Fibroblast of peridontal ligament (primary cell): Measurements from ENCODE around the gene TBC1D8.

ENCODE experiments used
- DNase-seq: peaks from one replicate; pipeline ENCODE4 v3.0.0-alpha.2; 2010; ENCODE audit errors: extremely low read depth

TBC1D8 gene

DNA sequence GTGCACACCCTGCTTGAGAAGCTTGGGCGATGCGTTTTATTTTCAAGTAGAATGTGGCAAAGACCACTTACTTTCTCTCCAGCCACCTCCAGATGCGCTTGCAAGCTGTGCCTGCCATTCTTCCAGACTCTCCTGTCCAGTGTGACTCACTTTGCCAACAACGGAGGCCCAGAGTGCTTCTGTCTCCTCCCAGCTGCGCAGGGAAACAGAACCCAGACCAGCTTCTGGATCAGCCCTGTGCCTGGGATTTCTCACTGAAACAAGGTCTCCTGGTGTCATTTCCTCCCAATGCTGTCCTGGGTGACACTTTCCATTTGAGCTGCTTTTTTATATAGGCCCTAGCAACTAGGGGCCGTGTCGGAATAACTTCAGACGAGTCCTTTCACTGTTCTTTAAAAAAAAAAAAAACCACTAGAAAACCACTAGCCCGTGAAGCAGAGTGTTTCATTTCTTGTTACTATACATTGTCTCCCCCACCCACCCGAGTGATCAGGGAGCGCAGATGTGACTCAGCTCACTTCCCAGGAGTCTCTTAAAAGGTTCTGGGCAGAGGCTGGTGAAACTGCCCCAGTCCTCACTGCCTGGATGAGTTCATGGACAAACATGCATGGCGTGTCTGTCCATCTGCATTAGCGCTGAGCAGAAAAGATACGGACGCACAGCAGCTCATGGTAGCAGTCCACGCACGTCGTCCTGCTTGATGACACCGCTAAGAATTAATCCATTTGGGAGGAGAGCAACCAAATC lies 174.4 kb downstream of the TBC1D8 start:
- peak; percentile 14 for DNase-seq

DNA sequence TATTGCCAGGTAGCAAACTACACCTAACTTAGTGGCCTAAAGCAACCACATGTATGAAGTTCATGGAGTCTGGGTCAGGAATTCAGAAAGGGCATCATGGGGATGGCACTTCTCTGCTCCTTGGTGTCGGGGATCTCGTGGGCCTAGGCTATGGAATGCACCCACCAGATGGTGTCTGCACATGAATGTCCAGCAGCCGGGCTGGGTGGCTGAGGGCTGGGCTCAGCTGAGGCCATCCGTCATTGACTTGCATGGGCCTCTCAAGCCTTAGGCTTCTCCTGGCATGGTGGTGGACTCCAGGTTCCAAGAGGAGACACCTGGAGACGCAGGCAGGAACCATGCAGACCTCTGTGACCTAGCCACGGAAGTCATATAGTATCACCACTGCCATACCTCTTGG lies 175.1 kb downstream of the TBC1D8 start:
- no peak for DNase-seq

DNA sequence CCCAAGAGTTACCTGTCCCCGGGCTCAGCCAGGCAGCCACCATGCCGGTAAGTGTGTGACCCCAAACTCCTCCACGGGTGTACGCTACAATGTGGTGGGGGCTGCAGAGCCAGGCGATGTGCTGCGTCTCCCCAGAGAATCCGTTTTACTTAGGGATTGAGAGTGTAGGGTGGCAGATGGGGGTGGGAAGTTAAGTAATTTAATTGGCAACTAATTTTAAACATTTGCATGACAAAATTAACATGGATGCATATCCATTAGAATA lies 175.7 kb downstream of the TBC1D8 start:
- DNase-seq: no peak

DNA sequence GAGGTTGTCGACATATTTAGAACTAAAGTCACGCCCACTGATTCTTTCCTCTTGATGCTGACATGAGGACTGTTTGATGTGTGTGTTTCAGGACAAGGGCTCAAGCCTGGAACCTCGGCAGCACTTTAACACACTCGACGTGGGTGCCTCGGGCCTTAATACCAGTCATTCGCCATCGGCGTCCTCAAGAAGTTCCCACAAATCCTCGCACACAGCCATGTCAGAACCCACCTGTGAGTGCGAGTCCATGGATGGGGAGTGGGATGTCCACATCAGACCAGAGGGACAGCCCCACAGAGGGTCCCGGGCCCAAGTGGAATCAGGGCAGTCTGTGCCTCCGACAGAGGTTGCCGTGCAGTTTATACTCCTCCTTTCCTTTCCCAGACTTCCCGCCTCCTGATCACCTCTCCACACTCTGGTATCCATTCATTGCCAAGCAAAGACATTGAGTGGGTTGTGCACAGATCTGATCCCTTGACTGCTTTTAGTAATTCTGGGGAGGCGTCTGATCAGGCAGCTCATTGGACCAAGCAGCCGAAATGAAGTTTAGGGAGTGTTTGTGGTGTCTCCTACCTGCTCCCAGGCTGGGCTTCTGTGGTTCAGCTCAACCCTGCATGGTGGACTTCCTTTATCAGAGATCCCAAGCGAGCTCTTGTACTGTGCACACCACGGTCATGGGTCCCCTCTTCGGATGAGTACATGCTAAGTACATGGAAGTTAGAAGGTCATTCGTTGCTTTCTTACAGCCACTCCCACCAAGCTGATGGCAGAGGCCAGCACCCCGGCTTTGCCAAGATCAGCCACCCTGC lies 176.3 kb downstream of the TBC1D8 start:
- no peak for DNase-seq

DNA sequence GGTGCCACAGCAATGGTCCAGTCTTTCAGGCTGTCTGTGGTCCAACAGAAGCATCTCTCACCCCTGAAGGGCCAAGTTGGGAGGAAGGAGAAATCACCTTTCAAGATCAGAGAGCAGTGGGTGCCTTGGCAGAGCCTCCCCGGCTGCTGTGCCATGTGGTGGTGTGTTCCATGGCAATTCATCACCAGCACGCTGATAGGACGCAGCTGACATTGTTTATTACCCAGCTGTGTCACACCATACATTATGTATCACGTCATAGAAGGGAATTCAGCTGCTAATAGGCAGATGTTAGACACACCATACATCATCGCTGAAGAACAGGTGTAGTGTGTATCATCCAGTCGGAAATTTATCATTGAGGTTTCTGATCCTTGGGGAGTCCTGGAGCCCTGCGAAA lies 178.7 kb downstream of the TBC1D8 start:
- no peak for DNase-seq

DNA sequence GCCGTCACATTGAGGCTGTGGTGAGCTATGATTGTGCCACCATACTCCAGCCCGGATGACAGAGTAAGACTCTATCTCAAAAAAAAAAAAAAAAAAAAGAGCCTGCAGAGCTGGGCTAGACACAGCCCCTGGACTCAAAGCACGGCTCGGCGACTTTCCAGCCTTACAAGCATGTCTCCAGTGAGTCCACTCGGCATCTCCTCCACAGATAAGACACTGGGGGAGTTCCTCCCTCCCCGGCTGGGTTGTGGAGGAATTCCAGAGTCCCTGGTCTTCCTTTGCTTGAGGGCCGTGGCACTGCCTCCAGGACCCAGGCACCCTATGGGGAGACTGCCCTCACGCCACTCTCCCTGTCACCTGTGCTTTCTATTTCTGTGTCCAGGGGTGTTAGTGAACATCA lies 180.0 kb downstream of the TBC1D8 start:
- no peak for DNase-seq

DNA sequence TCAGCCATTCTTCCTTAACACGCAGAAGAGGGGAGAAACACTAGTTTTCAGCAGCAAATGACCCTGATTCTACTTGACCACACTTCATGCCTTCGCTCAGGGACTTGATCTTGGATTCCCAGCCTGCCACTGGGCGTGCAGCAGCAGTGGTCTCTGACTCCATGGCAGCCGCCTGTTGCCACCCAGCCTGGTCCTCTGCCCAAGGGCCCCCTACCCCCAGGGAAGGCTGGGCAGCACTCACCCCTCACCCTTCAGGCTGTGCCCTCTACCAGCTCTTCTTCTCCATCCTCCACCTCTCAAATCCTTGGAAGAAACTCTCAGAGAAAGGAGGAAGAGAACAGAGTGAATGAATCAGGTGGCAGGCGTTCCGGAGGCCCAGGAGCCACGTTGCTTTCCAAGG lies 181.2 kb downstream of the TBC1D8 start:
- DNase-seq: no peak

DNA sequence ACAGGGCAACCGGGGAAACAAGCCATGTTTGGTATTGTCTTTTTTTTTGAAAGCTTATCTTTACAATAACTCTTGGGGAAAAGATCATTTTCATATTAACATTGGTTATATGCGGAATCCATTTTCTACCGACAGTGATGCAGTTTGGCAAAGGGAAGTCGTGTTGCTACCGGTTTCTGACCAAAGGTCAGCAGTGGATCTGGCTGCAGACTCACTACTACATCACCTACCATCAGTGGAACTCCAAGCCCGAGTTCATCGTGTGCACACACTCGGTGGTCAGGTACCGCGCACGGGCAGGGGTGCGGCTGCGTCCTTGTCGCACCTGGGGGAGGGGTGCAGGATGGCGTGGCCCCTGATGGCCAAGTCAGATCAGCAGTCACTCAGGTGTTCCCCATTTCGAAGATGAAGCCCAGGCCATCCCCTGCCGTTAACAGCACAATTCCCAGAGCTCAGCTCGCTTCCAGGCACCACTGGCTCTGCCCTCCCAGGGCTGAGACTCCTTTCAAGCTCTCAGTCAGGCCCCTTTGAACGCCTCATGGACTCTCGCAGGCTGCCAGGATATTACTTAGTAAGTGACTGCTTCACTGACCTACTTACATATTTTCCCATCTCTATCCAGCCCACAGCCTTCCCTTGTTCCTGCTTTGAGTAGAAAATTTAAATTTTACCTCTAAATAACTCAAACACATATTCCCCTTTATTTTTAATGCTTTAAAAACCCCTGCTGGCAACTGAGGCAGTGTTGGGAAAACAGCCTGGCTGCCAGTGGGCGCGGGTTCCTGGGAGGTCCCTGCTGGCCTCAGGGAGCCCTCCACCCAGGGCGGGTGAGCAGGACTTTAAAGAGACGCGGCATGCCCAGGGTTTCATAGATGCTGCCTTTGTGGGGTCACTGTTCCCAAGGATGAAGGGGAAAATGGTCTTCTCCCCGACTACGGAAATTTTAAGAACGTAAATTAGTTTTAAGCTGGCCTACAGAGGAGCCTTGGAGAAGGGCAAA lies 182.7 kb downstream of the TBC1D8 start:
- no peak for DNase-seq

DNA sequence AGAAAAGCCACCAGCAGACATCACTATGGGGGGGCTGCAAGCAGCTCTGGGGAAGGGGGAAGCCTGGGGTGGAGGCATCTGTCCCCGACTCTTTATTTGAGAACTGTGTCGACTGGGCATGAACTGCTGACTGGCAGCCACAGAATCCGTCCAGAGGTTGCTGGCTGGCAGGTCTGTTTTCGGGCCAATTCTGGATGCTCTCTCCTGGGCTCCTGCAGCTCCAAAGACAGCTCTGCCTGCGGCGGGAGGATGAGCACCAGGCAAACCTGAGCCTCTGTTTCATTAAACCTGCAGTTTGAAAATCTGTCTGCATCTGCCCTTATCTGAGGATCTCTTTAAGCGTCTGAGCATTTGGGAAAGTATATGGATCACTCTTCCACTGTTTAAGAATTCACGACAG lies 183.5 kb downstream of the TBC1D8 start:
- DNase-seq: no peak

DNA sequence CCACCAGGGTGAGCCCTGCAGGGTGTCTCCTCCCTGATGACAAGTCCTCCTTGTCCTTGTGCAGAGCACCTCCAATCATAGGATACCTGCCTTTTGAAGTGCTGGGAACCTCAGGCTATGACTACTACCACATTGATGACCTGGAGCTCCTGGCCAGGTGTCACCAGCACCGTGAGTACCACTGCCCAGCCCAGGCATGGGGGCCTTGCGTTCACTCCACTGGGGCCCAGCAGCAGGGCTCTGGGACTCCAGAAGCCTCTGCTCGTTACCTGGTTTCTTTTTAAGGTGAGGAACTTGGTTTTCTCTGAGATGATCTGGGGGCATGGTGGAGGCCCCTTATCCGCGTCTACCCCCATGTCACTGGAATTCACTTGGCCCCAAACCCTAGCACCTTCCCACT lies 185.6 kb downstream of the TBC1D8 start:
- DNase-seq: no peak

DNA sequence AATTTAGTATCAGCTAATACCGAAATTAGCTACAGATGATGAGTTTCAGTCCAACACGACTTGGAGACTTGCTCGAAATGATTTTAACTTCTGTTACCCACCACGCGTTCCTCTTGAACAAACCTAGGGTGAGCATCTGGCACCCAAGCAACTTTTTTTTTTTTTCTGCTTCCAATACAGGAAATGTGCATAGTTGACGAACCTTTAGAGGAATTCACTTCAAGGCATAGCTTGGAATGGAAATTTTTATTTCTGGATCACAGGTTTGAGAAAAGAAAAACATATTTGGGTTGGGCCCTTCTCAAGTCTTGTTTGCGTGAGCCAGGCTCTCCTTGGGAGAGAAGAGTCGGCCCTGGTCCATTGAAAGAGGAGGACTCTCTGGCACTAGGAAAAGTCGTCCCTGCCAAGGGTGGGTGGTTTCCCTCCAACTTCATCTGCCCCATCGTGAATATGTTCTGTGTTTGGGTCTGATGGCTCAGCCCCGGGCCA lies 186.5 kb downstream of the TBC1D8 start:
- no peak for DNase-seq

DNA sequence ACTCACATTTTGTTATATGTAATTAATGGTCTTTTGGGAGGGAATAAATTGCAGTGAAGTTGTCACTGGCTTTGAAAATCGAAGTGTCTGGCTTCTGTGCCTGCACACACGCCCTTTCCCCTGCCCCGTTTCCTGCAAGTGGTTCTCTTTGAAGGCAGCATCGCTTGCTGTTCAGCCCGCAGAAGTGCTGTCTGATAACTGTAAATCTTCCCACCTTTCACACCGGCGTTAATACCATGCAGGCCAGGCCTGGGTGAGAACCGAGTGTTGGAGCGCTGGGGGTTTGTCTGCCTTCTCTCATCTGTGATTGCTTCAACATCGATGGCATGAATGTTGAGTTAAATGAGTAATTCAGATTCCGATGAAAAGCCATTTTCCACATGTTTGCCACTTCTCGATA lies 187.0 kb downstream of the TBC1D8 start:
- DNase-seq: no peak

DNA sequence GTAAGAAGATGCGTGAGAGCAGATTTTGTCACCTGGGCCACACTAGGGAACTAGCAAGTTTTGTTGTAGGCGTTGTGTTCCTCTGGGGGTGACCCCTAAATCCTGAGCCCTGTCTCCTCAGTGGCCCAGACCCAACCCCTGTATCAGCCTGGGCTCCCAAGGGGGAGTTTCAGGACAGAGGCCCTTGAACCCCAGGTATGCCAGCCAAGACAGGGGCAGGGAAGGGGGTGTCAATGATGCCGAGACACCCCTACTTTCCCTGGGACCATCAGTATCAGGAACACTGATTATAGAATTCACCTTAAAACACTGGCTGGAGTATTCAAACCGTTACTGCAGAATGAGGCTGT lies 188.2 kb downstream of the TBC1D8 start:
- no peak for DNase-seq

DNA sequence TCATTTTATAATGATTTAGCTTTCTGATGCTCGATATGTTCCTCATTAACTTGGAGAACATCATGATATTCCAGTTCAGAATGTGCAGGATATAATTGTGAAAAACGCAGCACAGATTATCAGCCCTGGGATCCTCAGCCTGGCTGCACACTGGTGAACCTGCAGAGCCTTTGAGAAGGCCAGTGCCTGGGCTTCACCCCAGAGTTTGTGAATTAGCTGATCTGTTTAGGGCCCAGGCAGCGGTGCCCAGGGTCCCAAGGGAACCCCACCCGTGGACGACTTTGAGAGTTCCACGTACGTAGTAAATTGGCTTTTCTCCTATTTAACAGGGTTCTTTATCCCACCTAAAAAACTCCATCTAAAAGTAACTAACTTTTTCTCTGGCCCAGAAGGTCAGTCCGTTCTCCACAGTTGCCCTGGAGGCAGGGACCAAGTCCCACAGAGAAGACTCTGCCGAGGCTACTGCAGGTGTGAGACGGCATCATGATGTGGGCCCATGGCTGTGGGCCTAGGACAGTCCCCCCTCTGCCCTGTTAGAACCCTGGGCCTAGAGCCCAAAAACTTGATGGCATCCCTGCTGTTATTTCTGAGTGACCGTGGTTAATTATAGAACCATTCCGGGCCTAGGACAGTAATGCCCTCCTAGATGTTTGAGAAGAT lies 188.7 kb downstream of the TBC1D8 start:
- DNase-seq: no peak

DNA sequence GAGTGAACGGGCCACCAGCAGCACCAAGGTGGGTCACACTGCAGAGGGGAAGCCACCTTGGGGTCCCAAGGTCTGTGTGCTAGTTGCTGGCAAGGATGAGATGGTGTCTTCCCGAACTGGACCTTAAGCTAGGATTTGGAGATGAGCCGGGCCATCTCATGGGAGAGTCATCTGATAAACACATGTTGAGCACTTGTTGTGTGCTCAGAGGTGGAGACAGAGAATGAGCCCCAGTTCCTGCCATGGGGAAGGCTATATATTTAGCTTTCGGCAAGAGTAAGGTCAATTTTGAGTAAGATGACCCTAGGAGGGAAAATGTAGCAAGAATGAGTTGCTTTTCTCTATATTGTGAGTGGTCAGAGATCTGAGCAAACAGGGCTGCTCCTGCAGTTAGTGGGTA lies 190.5 kb downstream of the TBC1D8 start:
- DNase-seq: no peak

DNA sequence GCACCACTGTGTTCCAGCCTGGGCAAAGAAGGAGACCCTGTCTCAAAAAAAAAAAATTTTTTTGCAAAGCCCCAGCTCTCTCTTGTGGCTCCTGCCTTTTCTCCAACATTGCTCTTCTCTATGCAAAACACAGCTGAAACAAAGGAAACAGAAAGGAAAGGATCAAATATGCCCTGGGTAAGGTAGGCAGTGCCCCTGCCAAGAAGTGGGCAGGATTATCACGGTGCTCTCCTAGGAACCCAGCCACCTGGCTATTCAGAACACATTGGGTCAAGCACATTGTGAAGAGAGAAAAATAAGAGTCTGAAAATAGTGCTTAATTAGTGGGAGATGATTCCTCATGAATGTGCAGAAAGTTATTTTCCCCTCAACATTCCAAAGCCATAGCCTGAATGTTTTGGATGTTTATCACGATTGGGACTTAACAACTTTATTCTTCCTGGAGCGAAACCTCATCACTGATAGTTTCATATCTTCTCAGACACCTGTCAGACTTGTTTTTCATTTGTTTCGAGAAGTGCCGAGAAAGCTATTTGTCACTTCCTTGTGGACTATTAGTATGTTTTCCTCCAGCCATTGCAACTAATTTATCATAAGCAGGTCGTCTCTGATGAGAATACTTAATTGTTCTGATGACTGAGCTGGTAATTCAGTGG lies 191.8 kb downstream of the TBC1D8 start:
- DNase-seq: no peak

DNA sequence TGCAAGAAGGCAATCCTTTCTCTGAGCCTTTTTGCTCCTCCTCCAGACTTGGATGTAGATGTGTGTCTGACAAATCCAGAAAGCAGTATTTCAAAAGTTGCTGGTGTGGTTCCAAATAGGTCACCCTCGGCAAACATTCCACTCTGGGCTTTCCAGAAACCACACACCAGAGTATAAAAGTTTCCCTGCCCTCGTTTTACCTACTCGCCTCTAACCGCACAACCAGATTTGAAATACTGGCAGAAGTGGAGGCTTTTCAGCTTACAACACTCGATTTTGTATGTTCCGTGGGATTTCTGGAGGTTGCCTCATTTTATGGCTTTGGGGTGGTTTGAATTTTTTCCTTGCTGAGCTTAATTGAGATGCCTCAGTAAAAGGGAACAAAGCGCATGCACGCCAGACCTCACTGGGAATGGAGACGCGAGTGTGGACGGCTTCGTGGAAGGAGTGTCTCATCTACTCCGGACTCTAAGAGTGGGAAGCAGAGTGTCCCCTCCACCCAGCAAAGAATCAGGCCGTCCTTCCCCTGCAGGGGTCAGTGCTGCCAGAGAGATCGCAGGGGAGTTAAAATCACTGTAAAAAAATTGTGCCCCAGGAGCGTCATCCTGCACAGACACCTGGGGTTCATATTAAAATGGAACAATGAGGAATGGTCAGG lies 193.1 kb downstream of the TBC1D8 start:
- peak; percentile 99 for DNase-seq
